Activated CD8-positive, alpha-beta T cell treated with anti-CD3 and anti-CD28 coated beads for 36 hours (primary cell): ENCODE data around the gene CHRNA1. TPM values are rescaled to one million over a fixed set of nuclear protein-coding genes. Genes with fewer than 3 reads are reported as not detected.

Source experiments
- ATAC-seq: fragments of 200-7000 bp; cut with Tn5 transposase; one replicate; pipeline ENCODE4 v1.10.0; 2021; ENCODE audit warnings: mild to moderate bottlenecking, moderate library complexity
- CTCF ChIA-PET: fragments of 350-600 bp; sonication (Branson Sonifier 250); formaldehyde crosslinking; loops from one replicate; lab custom pipeline; 2021; ENCODE audit warnings: antibody characterized with exemption; lab: Charles Lee
- POLR2A ChIA-PET: fragments of 350-600 bp; sonication (Branson Sonifier 250); formaldehyde crosslinking; loops from one replicate; lab custom pipeline; 2021; ENCODE audit warnings: antibody characterized with exemption; lab: Charles Lee
- DNase-seq: peaks from one replicate; pipeline ENCODE4 v3.0.0-alpha.2; 2020
- H3K27ac Mint-ChIP-seq: one replicate; pipeline ENCODE4 v1.8.0; 2021; ENCODE audit warnings: mild to moderate bottlenecking, mixed read lengths
- H3K27me3 Mint-ChIP-seq: one replicate; pipeline ENCODE4 v1.8.0; 2021; ENCODE audit warnings: mixed read lengths
- H3K36me3 Mint-ChIP-seq: one replicate; pipeline ENCODE4 v1.8.0; 2021; ENCODE audit warnings: low read depth, mixed read lengths
- H3K4me1 Mint-ChIP-seq: one replicate; pipeline ENCODE4 v1.8.0; 2021; ENCODE audit warnings: low read depth, mixed read lengths
- H3K4me3 Mint-ChIP-seq: one replicate; pipeline ENCODE4 v1.8.0; 2021; ENCODE audit warnings: mild to moderate bottlenecking, moderate library complexity, mixed read lengths
- H3K9me3 Mint-ChIP-seq: one replicate; pipeline ENCODE4 v1.8.0; 2021; ENCODE audit warnings: mixed read lengths
- CTCF ChIP-seq: fragments of 200-600 bp; IDR thresholded peaks from one replicate; pipeline ENCODE4 v1.8.0; 2022; ENCODE audit warnings: antibody characterized with exemption, mild to moderate bottlenecking
- intact Hi-C: fragments of 100-400 bp; cut with micrococcal nuclease; formaldehyde crosslinking; loops from one replicate; pipeline ENCODE4 v1.10.0; 2022
- total RNA-seq, 2 experiments: library from RNA; stranded (reverse); gene quantifications; one replicate each; pipeline ENCODE4 v1.2.3, GENCODE V29; 2021

The CHRNA1 gene
- total RNA-seq, 2 experiments from 2014 or later = not detected

DNA sequence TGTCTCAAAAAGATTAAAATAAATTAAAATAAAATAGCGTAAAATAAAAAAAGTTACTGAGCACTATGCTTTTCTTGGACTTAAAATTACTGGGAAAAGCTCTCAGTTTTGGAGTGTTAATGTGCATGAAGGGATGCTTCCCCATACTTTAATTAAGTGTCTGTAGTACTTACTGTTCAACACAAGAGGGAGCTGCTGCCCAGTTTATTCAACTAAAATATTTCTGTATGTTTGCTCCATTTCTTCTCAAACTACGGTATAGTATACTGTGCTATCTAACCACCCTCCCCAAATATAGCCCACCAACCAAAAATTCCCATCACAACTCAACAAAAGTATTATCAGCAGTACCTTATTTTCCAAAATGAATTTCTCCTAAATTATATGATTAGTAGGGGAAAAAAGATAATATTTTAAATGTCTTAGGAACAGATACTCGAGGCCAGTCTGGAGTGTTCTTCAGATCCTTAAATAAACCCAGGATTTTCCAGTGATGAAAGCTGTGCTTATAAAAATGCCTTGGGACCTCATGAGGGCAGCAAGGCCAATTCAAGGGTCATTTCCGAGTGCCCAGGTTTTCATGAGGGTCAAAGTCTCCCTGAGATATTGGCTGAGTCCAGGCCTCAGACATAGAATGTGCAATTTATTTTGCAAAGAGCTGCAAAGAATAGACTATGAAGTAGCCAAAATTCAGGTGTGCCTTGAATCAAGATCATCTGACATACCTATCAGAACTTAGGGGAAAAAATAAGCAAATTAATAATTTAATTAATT is 64.1 kb downstream of the CHRNA1 start:
- Mint-ChIP-seq H3K4me1 (no peaks in the 10 kb centered on the region), H3K36me3 (no peaks in the 10 kb centered on the region), H3K4me3 (no peak overlapping the region), H3K27ac (no peak overlapping the region), H3K9me3 (no peaks in the 10 kb centered on the region), H3K27me3 (no peaks in the 10 kb centered on the region)
- ATAC-seq (peak; percentile 78), DNase-seq (peak; percentile 35)
- ChIA-PET POLR2A (interaction anchor here (0.6 to 2.1 kb wide), 5 partner anchors 11 to 291 kb away, joined by 3 to 6 read pairs (median 5); no protein-coding TSS in a partner anchor), CTCF (interaction anchor here (0.7 to 9.3 kb wide), 50 partner anchors 9 to 513 kb away, joined by 3 to 147 read pairs (median 4); partner anchors contain the start of genes CHN1 and CHRNA1)
- intact Hi-C loops = loop anchor here (2.0 to 5.0 kb wide), 2 partner anchors 49 to 292 kb away; no protein-coding TSS in a partner anchor
- TF ChIP-seq CTCF = peak; percentile 87

Other genes starting within 250 kb of the CHRNA1 start
- gene WIPF1, start 166.7 kb downstream of the CHRNA1 start, total RNA-seq = 100 to 1,000 TPM; 361 to 365 TPM
- gene CHN1, start 240.9 kb upstream of the CHRNA1 start, total RNA-seq = 1 to 10 TPM; 2.9 to 3.0 TPM